ENCODE data around the gene HSPA12B. TPM values are rescaled to one million over a fixed set of nuclear protein-coding genes. Genes with fewer than 3 reads are reported as not detected.

Gene HSPA12B
- polyA plus RNA-seq, 1 of the 3 experiments (the other 2 are of a cell fraction): 0.46 TPM

DNA sequence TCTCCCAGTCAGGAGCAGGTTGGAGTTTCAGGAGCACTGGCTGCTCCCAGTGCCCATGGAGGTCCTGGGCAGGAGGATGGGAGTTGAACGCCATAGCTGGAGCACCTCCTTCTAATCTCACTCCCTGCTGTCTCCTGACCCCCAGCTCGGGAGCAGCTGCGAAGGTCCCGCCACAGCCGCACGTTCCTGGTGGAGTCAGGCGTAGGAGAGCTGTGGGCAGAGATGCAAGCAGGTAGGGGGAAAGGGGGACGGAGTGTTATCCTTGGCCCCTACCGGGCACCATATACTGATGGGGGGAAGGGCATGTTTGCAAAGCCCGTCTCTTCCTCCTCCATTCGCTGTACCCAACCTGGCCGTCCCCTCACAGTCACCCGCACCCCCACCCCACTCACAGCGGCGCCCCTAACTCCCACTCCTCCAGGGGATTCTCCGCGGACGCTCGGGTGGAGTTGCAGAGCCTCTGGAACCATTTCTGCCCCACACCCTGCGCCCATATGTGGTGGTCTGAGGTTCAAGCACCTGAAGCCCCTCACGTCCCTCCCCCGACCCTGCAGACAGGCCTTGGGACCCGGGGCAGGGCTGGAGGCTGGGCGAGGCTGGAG is 16.7 kb downstream of the HSPA12B start:
- H3K4me1 ChIP-seq (ENCODE audit: control insufficient read depth in 1 of 2, insufficient read depth in 2 of 2, low read depth in 1 of 2, low read length in 1 of 2): peaks cover 0 to 9% of the 10 kb centered on the region in 2 experiments; a peak in 1 of 4 replicates
- no peaks in the 10 kb centered on the region for H3K9me3 ChIP-seq
- H2AFZ ChIP-seq (ENCODE audit: low read depth): peak overlapping the region; percentile 79; the same call in 1 of the 2 replicates
- H3K27ac ChIP-seq (ENCODE audit: low read depth in 2 of 2, low read length in 1 of 2): no peak overlapping the region; a peak in 1 of 4 replicates
- no peak overlapping the region for H3K9ac ChIP-seq
- no peaks in the 10 kb centered on the region for H4K20me1 ChIP-seq (ENCODE audit: insufficient read depth)
- WGBS (ENCODE audit: low lambda C conversion rate): 69% methylated on average over 15 of the region's 24 CpGs
- H3K79me2 ChIP-seq (ENCODE audit: insufficient read depth): no peaks in the 10 kb centered on the region
- no peaks in the 10 kb centered on the region for H3F3A ChIP-seq (replicated peaks; ENCODE audit: insufficient read depth)
- peak overlapping the region; percentile 76; the same call in 1 of the 2 replicates for H3K4me2 ChIP-seq
- DNase-seq: no peak
- H3K9me2 ChIP-seq: no peaks in the 10 kb centered on the region
- H3K36me3 ChIP-seq (replicated peaks in 1 of 2; ENCODE audit: control insufficient read depth in 1 of 2, insufficient read depth in 2 of 2, low read length in 1 of 2): peaks cover 0 to 3% of the 10 kb centered on the region in 2 experiments
- ChIA-PET CTCF (interaction anchor here (0.6 to 9.8 kb wide), 27 partner anchors 9 to 106 kb away, joined by 3 to 151 read pairs (median 5); partner anchors contain the start of genes ADISSP and CENPB), POLR2A (interaction anchor here (0.6 to 3.6 kb wide), 3 partner anchors 9 to 102 kb away, joined by 3 to 13 read pairs (median 4); partner anchors contain the start of gene ADISSP)
- peak overlapping the region; percentile 46 to 57 for H3K4me3 ChIP-seq (ENCODE audit: low read depth in 2 of 2, low read length in 1 of 2)
- no peaks in the 10 kb centered on the region for H3K27me3 ChIP-seq (ENCODE audit: insufficient read depth)
- no peak for TF ChIP-seq EP300 (IDR thresholded peaks at IDR 0.05; ENCODE audit: borderline replicate concordance in 1 of 2, low read depth in 1 of 2, low read length in 1 of 2)
- no peak for TF ChIP-seq YY1 (IDR thresholded peaks at IDR 0.05; ENCODE audit: low read depth)
- TF ChIP-seq, protein P1, sequence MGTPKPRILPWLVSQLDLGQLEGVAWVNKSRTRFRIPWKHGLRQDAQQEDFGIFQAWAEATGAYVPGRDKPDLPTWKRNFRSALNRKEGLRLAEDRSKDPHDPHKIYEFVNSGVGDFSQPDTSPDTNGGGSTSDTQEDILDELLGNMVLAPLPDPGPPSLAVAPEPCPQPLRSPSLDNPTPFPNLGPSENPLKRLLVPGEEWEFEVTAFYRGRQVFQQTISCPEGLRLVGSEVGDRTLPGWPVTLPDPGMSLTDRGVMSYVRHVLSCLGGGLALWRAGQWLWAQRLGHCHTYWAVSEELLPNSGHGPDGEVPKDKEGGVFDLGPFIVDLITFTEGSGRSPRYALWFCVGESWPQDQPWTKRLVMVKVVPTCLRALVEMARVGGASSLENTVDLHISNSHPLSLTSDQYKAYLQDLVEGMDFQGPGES (IDR thresholded peaks at IDR 0.05; ENCODE audit: low read depth, low read length): no peak
- no peak for TF ChIP-seq RXRA (IDR thresholded peaks at IDR 0.05; ENCODE audit: borderline replicate concordance, low read depth)
- no peak for TF ChIP-seq GABPA (IDR thresholded peaks at IDR 0.05; ENCODE audit: low read depth)
- TF ChIP-seq, protein P2, sequence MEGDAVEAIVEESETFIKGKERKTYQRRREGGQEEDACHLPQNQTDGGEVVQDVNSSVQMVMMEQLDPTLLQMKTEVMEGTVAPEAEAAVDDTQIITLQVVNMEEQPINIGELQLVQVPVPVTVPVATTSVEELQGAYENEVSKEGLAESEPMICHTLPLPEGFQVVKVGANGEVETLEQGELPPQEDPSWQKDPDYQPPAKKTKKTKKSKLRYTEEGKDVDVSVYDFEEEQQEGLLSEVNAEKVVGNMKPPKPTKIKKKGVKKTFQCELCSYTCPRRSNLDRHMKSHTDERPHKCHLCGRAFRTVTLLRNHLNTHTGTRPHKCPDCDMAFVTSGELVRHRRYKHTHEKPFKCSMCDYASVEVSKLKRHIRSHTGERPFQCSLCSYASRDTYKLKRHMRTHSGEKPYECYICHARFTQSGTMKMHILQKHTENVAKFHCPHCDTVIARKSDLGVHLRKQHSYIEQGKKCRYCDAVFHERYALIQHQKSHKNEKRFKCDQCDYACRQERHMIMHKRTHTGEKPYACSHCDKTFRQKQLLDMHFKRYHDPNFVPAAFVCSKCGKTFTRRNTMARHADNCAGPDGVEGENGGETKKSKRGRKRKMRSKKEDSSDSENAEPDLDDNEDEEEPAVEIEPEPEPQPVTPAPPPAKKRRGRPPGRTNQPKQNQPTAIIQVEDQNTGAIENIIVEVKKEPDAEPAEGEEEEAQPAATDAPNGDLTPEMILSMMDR (IDR thresholded peaks at IDR 0.05): no peak
- TF ChIP-seq TCF12 (IDR thresholded peaks at IDR 0.05): no peak
- TF ChIP-seq CHD2 (IDR thresholded peaks at IDR 0.05; ENCODE audit: low read length, partially characterized antibody): no peak
- TF ChIP-seq TAF1 (IDR thresholded peaks at IDR 0.05; ENCODE audit: borderline replicate concordance, low read depth, low read length): no peak
- no peak for TF ChIP-seq RCOR1 (IDR thresholded peaks at IDR 0.05; ENCODE audit: low read length)

DNA sequence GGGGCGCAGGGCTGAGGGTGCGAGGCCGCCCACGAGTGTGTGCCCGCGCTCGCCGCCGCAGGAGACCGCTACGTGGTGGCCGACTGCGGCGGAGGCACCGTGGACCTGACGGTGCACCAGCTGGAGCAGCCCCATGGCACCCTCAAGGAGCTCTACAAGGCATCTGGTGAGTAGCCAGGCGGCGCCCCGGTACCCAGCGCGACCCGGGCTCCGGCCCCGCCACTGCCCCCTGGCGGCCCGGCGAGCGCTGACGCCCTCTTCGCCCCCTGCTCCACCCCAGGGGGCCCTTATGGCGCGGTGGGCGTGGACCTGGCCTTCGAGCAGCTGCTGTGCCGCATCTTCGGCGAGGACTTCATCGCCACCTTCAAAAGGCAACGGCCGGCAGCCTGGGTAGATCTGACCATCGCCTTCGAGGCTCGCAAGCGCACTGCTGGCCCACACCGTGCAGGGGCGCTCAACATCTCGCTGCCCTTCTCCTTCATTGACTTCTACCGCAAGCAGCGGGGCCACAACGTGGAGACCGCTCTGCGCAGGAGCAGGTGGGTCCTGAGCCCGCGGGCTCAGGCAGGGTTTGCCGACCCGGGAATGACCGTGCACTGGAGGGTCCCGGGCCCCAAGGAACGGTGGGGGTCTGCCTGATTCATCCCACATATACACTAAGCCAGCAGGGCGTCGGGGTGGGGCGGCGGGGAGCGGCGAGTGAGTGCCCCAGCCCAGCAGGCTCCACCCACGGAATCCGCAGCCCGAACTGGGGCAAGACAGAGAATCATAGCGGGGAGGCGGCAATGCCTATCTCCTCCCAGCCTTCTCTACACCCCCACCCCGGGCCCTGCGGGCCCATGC is 17.4 kb downstream of the HSPA12B start:
- WGBS (ENCODE audit: low lambda C conversion rate): 30% methylated on average over 31 of the region's 72 CpGs
- H4K20me1 ChIP-seq (ENCODE audit: insufficient read depth): no peaks in the 10 kb centered on the region
- no peaks in the 10 kb centered on the region for H3K79me2 ChIP-seq (ENCODE audit: insufficient read depth)
- no peaks in the 10 kb centered on the region for H3K9me3 ChIP-seq
- 0 out of 2 replicates have a peak overlapping the region, but pooled peaks have one; percentile 9 for H3K9ac ChIP-seq
- no peaks in the 10 kb centered on the region for H3K9me2 ChIP-seq
- H3K36me3 ChIP-seq (replicated peaks in 1 of 2; ENCODE audit: control insufficient read depth in 1 of 2, insufficient read depth in 2 of 2, low read length in 1 of 2): peaks cover 0 to 3% of the 10 kb centered on the region in 2 experiments
- peaks cover 0 to 9% of the 10 kb centered on the region in 2 experiments; a peak in 1 of 4 replicates for H3K4me1 ChIP-seq (ENCODE audit: control insufficient read depth in 1 of 2, insufficient read depth in 2 of 2, low read depth in 1 of 2, low read length in 1 of 2)
- H3K4me2 ChIP-seq: peak overlapping the region; percentile 76
- ChIA-PET POLR2A (interaction anchor here (0.6 to 3.6 kb wide), 3 partner anchors 10 to 33 kb away, joined by 3 to 13 read pairs (median 4); partner anchors contain the start of gene ADISSP), CTCF (interaction anchor here (0.6 to 9.8 kb wide), 28 partner anchors 9 to 105 kb away, joined by 3 to 151 read pairs (median 6); partner anchors contain the start of genes ADISSP, CENPB and SPEF1)
- peak overlapping the region in 1 of 2 experiments; percentile 22; a peak in 1 of 4 replicates for H3K27ac ChIP-seq (ENCODE audit: low read depth in 2 of 2, low read length in 1 of 2)
- peak overlapping the region; percentile 46 to 57 for H3K4me3 ChIP-seq (ENCODE audit: low read depth in 2 of 2, low read length in 1 of 2)
- peak; percentile 98 for DNase-seq
- H2AFZ ChIP-seq (ENCODE audit: low read depth): peak overlapping the region; percentile 79; the same call in 1 of the 2 replicates
- no peaks in the 10 kb centered on the region for H3F3A ChIP-seq (replicated peaks; ENCODE audit: insufficient read depth)
- no peaks in the 10 kb centered on the region for H3K27me3 ChIP-seq (ENCODE audit: insufficient read depth)
- 0 out of 2 replicates have a peak, but pooled peaks have one; percentile 19 for TF ChIP-seq FOXM1 (IDR thresholded peaks at IDR 0.05; ENCODE audit: low read depth)
- TF ChIP-seq MXI1 (IDR thresholded peaks at IDR 0.05; ENCODE audit: low read depth, low read length): no peak
- TF ChIP-seq, protein P3, sequence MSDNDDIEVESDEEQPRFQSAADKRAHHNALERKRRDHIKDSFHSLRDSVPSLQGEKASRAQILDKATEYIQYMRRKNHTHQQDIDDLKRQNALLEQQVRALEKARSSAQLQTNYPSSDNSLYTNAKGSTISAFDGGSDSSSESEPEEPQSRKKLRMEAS (IDR thresholded peaks at IDR 0.05; ENCODE audit: low read depth): 0 out of 2 replicates have a peak, but pooled peaks have one; percentile 33
- peak; percentile 55 for TF ChIP-seq SMC3 (IDR thresholded peaks at IDR 0.05; ENCODE audit: low read depth, low read length)
- TF ChIP-seq RAD21 (IDR thresholded peaks at IDR 0.05; ENCODE audit: low read length): peak; percentile 34
- peak; percentile 41; the same call in 1 of the 2 replicates for TF ChIP-seq NRF1 (IDR thresholded peaks at IDR 0.05; ENCODE audit: low read depth, low read length)
- 0 out of 2 replicates have a peak, but pooled peaks have one; percentile 14 for TF ChIP-seq POLR2AphosphoS5 (IDR thresholded peaks at IDR 0.05; ENCODE audit: low read depth, low read length)
- TF ChIP-seq, protein P2 (IDR thresholded peaks at IDR 0.05): peak; percentile 83
- TF ChIP-seq SIN3A (IDR thresholded peaks at IDR 0.05; ENCODE audit: borderline replicate concordance, low read depth, low read length): peak; percentile 48; the same call in 1 of the 2 replicates
- no peak for TF ChIP-seq RFX5 (IDR thresholded peaks at IDR 0.05; ENCODE audit: low read length)
- no peak for TF ChIP-seq CHD2 (IDR thresholded peaks at IDR 0.05; ENCODE audit: low read length, partially characterized antibody)
